SK-N-SH (cell line): ENCODE data around the gene BACE2. TPM values are rescaled to one million over a fixed set of nuclear protein-coding genes. Genes with fewer than 3 reads are reported as not detected.

Experiments used
- CTCF ChIA-PET: fragments of 300-600, 350-600 bp; formaldehyde crosslinking; extraction: SDS; loops from one replicate; lab custom pipeline; 2021; lab: Yijun Ruan, JAX
- POLR2A ChIA-PET: fragments of 350-600 bp; sonication (Branson Sonifier 250); formaldehyde crosslinking; extraction: SDS; loops from one replicate; lab custom pipeline; 2020; ENCODE audit warnings: antibody characterized with exemption, inconsistent platforms; lab: Yijun Ruan, JAX
- DNase-seq: peaks from one replicate; pipeline ENCODE4 v3.0.0; 2012
- H2AFZ ChIP-seq: fragments of 200-600 bp; sonication (generic); 2 replicates; pipeline ENCODE4 v1.8.1; 2016; ENCODE audit warnings: antibody characterized with exemption, mild to moderate bottlenecking, low read depth
- H3F3A ChIP-seq: fragments of 200-600 bp; sonication (generic); replicated peaks from 2 replicates; pipeline ENCODE3; 2016; ENCODE audit warnings: antibody characterized with exemption, mild to moderate bottlenecking; ENCODE audit not compliant: insufficient read depth
- H3K27ac ChIP-seq, 2 experiments: fragments of 200-500 bp in 1 of 2; fragments of 200-600 bp in 1 of 2; sonication (Bioruptor generic) in 1 of 2; sonication (generic), shearing (Covaris generic) in 1 of 2; 2 replicates each; pipeline versions ENCODE4 v1.5.1 to v1.6.1; 2014 to 2016; ENCODE audit warnings: low read depth in 2 of 2, inconsistent platforms in 1 of 2, low read length in 1 of 2, mild to moderate bottlenecking in 1 of 2, mixed read lengths in 1 of 2
- H3K27me3 ChIP-seq: fragments of 200-600 bp; sonication (generic), shearing (Covaris generic); 2 replicates; pipeline ENCODE4 v1.6.1; 2016; ENCODE audit warnings: mixed run types; ENCODE audit not compliant: insufficient read depth
- H3K36me3 ChIP-seq, 2 experiments: fragments of 200-500 bp in 1 of 2; fragments of 200-600 bp in 1 of 2; sonication (Bioruptor generic) in 1 of 2; sonication (generic) in 1 of 2; replicated peaks in 1 of 2; 2 replicates each; pipeline versions ENCODE3 to v1.5.1; 2014 to 2016; ENCODE audit warnings: low read length in 1 of 2, mild to moderate bottlenecking in 1 of 2; ENCODE audit not compliant: insufficient read depth in 2 of 2, control insufficient read depth in 1 of 2
- H3K4me1 ChIP-seq, 2 experiments: fragments of 200-500 bp in 1 of 2; fragments of 200-600 bp in 1 of 2; sonication (Bioruptor generic) in 1 of 2; sonication (generic), shearing (Covaris generic) in 1 of 2; 2 replicates each; pipeline versions ENCODE4 v1.5.1 to v1.6.1; 2014 to 2016; ENCODE audit warnings: low read depth in 1 of 2, low read length in 1 of 2, mixed run types in 1 of 2; ENCODE audit not compliant: insufficient read depth in 2 of 2, control insufficient read depth in 1 of 2
- H3K4me2 ChIP-seq: fragments of 200-600 bp; sonication (generic), shearing (Covaris generic); 2 replicates; pipeline ENCODE4 v1.6.1; 2017; ENCODE audit warnings: mixed run types
- H3K4me3 ChIP-seq, 2 experiments: fragments of 200-500 bp in 1 of 2; fragments of 200-600 bp in 1 of 2; sonication (Bioruptor generic) in 1 of 2; sonication (generic), shearing (Covaris generic) in 1 of 2; 2 replicates each; pipeline versions ENCODE4 v1.5.1 to v1.8.1; 2014 to 2016; ENCODE audit warnings: low read depth in 2 of 2, inconsistent platforms in 1 of 2, low read length in 1 of 2, mild to moderate bottlenecking in 1 of 2, mixed read lengths in 1 of 2, moderate library complexity in 1 of 2
- H3K79me2 ChIP-seq: fragments of 200-600 bp; sonication (generic); 2 replicates; pipeline ENCODE4 v1.8.1; 2017; ENCODE audit warnings: mild to moderate bottlenecking; ENCODE audit not compliant: insufficient read depth
- H3K9ac ChIP-seq: fragments of 200-600 bp; sonication (generic); 2 replicates; pipeline ENCODE4 v1.6.1; 2017; ENCODE audit warnings: mixed run types
- H3K9me2 ChIP-seq: fragments of 200-600 bp; sonication (generic); 2 replicates; pipeline ENCODE4 v1.6.1; 2017; ENCODE audit warnings: mixed run types
- H3K9me3 ChIP-seq: fragments of 200-600 bp; sonication (generic); 2 replicates; pipeline ENCODE4 v1.6.1; 2017; ENCODE audit warnings: mixed run types, mild to moderate bottlenecking, moderate library complexity
- H4K20me1 ChIP-seq: fragments of 200-600 bp; sonication (generic); 2 replicates; pipeline ENCODE4 v1.6.1; 2017; ENCODE audit warnings: mild to moderate bottlenecking, mixed run types; ENCODE audit not compliant: insufficient read depth
- ELF1 ChIP-seq: IDR thresholded peaks from 2 replicates; pipeline ENCODE4 v1.4.0; 2012
- EZH2phosphoT487 ChIP-seq: fragments of 200-600 bp; sonication (generic); IDR thresholded peaks from 2 replicates; pipeline ENCODE4 v1.6.1; 2017; ENCODE audit warnings: low read depth, mixed run types, mild to moderate bottlenecking, antibody characterized with exemption, moderate library complexity, borderline replicate concordance
- GABPA ChIP-seq: IDR thresholded peaks from 2 replicates; pipeline ENCODE4 v1.4.0; 2012; ENCODE audit warnings: low read depth, mild to moderate bottlenecking
- GATA2 ChIP-seq: sonication (generic); formaldehyde crosslinking; IDR thresholded peaks from 2 replicates; pipeline ENCODE4 v1.5.0; 2020; ENCODE audit warnings: mild to moderate bottlenecking, missing genetic modification reagents
- IRF3 ChIP-seq: fragments of 150-350 bp; IDR thresholded peaks from 2 replicates; pipeline ENCODE4 v1.6.1; 2016; ENCODE audit warnings: mild to moderate bottlenecking, low read depth, low read length
- JUND ChIP-seq: IDR thresholded peaks from 2 replicates; pipeline ENCODE4 v1.4.0; 2012
- NFIC ChIP-seq: IDR thresholded peaks from 2 replicates; pipeline ENCODE4 v1.4.0; 2012; ENCODE audit warnings: borderline replicate concordance
- NRF1 ChIP-seq: IDR thresholded peaks from 2 replicates; pipeline ENCODE4 v1.6.1; 2012; ENCODE audit warnings: low read depth, mild to moderate bottlenecking, low read length
- RAD21 ChIP-seq: IDR thresholded peaks from 2 replicates; pipeline ENCODE4 v1.6.1; 2012; ENCODE audit warnings: mild to moderate bottlenecking, low read length
- REST ChIP-seq: IDR thresholded peaks from 2 replicates; pipeline ENCODE4 v1.6.1; 2012; ENCODE audit warnings: mild to moderate bottlenecking, low read depth, low read length, moderate library complexity
- RXRA ChIP-seq: IDR thresholded peaks from 2 replicates; pipeline ENCODE4 v1.4.0; 2012; ENCODE audit warnings: low read depth, mild to moderate bottlenecking, borderline replicate concordance
- SIN3A ChIP-seq: IDR thresholded peaks from 2 replicates; pipeline ENCODE4 v1.6.1; 2012; ENCODE audit warnings: low read depth, mild to moderate bottlenecking, low read length, moderate library complexity, borderline replicate concordance
- YY1 ChIP-seq: IDR thresholded peaks from 2 replicates; pipeline ENCODE4 v1.4.0; 2012; ENCODE audit warnings: low read depth, mild to moderate bottlenecking
- WGBS: methylation state at CpG from one replicate; pipeline ENCODE4 v1.1.6; 2017; ENCODE audit warnings: low lambda C conversion rate; 5-methylcytosine and 5-hydroxymethylcytosine counted together
- polyA plus RNA-seq, 3 experiments: library from polyadenylated mRNA; depleted of rRNA; stranded (reverse); fragments of >200 nt; gene quantifications; 2 replicates each; pipeline ENCODE4 v1.2.3, GENCODE V29; 2012
- TF ChIP-seq, protein P1 (sequence below): IDR thresholded peaks from 2 replicates; pipeline ENCODE4 v1.4.0; 2012; ENCODE audit warnings: low read depth, borderline replicate concordance
- TF ChIP-seq, protein P2 (sequence below): fragments of 200-600 bp; sonication (generic); IDR thresholded peaks from 2 replicates; pipeline ENCODE4 v1.6.1; 2017; ENCODE audit warnings: antibody characterized with exemption, mild to moderate bottlenecking, moderate library complexity

BACE2 gene
- polyA plus RNA-seq, 1 of the 3 experiments (the other 2 are of a cell fraction) = 23.4 TPM

DNA sequence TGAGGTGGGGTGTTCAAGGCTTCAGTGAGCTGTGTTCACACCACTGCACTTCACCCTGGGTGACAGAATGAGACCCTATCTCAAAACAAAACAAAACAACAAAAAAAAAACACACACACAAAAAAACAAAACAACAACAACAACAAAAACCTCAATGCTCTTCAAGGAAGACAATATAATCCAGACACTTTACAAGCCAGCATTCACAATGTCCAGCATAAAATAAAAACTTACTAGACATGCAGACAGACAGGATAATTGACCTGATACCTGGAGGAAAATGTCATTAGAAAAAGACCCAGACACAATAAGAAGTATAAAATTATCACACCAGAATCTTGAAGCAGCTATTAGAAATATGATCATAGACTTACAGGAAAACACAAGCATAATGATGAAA, 39.0 kb upstream of the BACE2 start:
- H3K27me3 ChIP-seq = 0 out of 2 replicates have a peak, but pooled peaks cover 6% of the 10 kb centered on the region
- H3K4me1 ChIP-seq = no peaks in the 10 kb centered on the region
- CTCF ChIA-PET = interaction anchor here (1.1 to 1.6 kb wide), 2 partner anchors 60 to 1341 kb away, joined by 3 to 4 read pairs; no protein-coding TSS in a partner anchor
- H4K20me1 ChIP-seq = no peaks in the 10 kb centered on the region
- no peak overlapping the region for H3K4me2 ChIP-seq
- POLR2A ChIA-PET = no interaction called here
- H3K36me3 ChIP-seq = no peaks in the 10 kb centered on the region
- no peak for DNase-seq
- H2AFZ ChIP-seq = no peak overlapping the region
- no peaks in the 10 kb centered on the region for H3K9me2 ChIP-seq
- H3F3A ChIP-seq = no peaks in the 10 kb centered on the region
- H3K79me2 ChIP-seq = no peaks in the 10 kb centered on the region
- TF ChIP-seq, protein P1, sequence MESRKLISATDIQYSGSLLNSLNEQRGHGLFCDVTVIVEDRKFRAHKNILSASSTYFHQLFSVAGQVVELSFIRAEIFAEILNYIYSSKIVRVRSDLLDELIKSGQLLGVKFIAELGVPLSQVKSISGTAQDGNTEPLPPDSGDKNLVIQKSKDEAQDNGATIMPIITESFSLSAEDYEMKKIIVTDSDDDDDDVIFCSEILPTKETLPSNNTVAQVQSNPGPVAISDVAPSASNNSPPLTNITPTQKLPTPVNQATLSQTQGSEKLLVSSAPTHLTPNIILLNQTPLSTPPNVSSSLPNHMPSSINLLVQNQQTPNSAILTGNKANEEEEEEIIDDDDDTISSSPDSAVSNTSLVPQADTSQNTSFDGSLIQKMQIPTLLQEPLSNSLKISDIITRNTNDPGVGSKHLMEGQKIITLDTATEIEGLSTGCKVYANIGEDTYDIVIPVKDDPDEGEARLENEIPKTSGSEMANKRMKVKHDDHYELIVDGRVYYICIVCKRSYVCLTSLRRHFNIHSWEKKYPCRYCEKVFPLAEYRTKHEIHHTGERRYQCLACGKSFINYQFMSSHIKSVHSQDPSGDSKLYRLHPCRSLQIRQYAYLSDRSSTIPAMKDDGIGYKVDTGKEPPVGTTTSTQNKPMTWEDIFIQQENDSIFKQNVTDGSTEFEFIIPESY = no peak
- no peak for TF ChIP-seq JUND
- TF ChIP-seq NRF1 = no peak
- TF ChIP-seq GATA2 (CRISPR knock-in tag) = no peak
- TF ChIP-seq RXRA = no peak
- no peak for TF ChIP-seq GABPA
- no peak for TF ChIP-seq YY1
- no peak overlapping the region for H3K9ac ChIP-seq
- H3K9me3 ChIP-seq = no peaks in the 10 kb centered on the region
- H3K27ac ChIP-seq = no peak overlapping the region
- no peak overlapping the region for H3K4me3 ChIP-seq

DNA sequence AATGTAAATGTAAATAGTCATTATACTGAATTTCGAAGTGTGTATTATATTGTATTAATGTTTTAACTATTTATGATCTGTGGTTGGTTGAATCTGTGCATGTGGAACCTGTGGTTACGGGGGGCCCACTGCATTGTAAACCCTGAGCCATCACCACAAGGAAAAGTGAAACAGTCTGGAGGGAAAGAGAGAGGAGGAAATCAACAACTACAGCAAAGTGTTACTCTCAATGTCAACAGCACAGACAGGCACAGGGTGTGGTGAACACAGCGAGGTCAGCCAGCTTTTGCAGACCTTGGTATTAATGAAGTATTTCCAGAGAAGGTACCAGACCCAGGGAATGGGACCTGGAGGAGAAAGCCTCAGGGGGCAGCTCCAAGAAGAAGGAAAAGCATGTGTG, 37.1 kb upstream of the BACE2 start:
- Histone ChIP-seq H3K79me2 (no peaks in the 10 kb centered on the region), H3K27me3 (no peaks in the 10 kb centered on the region), H4K20me1 (no peaks in the 10 kb centered on the region), H3K9me3 (no peaks in the 10 kb centered on the region), H2AFZ (no peak overlapping the region), H3F3A (no peaks in the 10 kb centered on the region), H3K9me2 (no peaks in the 10 kb centered on the region), H3K9ac (no peak overlapping the region), H3K36me3 (no peaks in the 10 kb centered on the region), H3K27ac (no peak overlapping the region), H3K4me3 (no peak overlapping the region), H3K4me2 (no peak overlapping the region), H3K4me1 (no peaks in the 10 kb centered on the region)
- ChIA-PET POLR2A (no interaction called here), CTCF (interaction anchor here (8.6 kb wide), 1 partner anchor 8 kb away, joined by 105 read pairs; no protein-coding TSS in a partner anchor)
- DNase-seq = no peak
- 5% methylated on average over 3 of the region's 3 CpGs for WGBS
- TF ChIP-seq, protein P2, sequence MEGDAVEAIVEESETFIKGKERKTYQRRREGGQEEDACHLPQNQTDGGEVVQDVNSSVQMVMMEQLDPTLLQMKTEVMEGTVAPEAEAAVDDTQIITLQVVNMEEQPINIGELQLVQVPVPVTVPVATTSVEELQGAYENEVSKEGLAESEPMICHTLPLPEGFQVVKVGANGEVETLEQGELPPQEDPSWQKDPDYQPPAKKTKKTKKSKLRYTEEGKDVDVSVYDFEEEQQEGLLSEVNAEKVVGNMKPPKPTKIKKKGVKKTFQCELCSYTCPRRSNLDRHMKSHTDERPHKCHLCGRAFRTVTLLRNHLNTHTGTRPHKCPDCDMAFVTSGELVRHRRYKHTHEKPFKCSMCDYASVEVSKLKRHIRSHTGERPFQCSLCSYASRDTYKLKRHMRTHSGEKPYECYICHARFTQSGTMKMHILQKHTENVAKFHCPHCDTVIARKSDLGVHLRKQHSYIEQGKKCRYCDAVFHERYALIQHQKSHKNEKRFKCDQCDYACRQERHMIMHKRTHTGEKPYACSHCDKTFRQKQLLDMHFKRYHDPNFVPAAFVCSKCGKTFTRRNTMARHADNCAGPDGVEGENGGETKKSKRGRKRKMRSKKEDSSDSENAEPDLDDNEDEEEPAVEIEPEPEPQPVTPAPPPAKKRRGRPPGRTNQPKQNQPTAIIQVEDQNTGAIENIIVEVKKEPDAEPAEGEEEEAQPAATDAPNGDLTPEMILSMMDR = no peak
- TF ChIP-seq SIN3A = no peak
- TF ChIP-seq NFIC = no peak
- no peak for TF ChIP-seq REST
- no peak for TF ChIP-seq IRF3
- TF ChIP-seq ELF1 = no peak
- no peak for TF ChIP-seq EZH2phosphoT487
- no peak for TF ChIP-seq RAD21
- TF ChIP-seq, protein P1 = no peak
